ENCODE measurements around the gene RBP2.

The RBP2 gene

GRCh38 chr3:139460529-139460928 lies 15.8 kb downstream of the RBP2 start:
- Histone ChIP-seq H3K4me1 (ENCODE audit: control insufficient read depth in 2 of 2, insufficient read depth in 2 of 2, low read length in 2 of 2) (no peaks in the 10 kb centered on the region), H3K27me3 (ENCODE audit: control insufficient read depth in 2 of 2, insufficient read depth in 2 of 2, low read length in 2 of 2) (no peaks in the 10 kb centered on the region), H3K27ac (ENCODE audit: low read depth in 2 of 2, low read length in 2 of 2) (no peak overlapping the region), H3K9me3 (ENCODE audit: control insufficient read depth in 2 of 2, low read length in 2 of 2) (no peaks in the 10 kb centered on the region), H3K9ac (ENCODE audit: low read depth in 1 of 2, low read length in 2 of 2) (no peak overlapping the region), H3K36me3 (ENCODE audit: control insufficient read depth in 2 of 2, insufficient read depth in 2 of 2, low read length in 2 of 2) (no peaks in the 10 kb centered on the region), H3K4me3 (ENCODE audit: low read length in 2 of 2) (no peak overlapping the region)

DNA sequence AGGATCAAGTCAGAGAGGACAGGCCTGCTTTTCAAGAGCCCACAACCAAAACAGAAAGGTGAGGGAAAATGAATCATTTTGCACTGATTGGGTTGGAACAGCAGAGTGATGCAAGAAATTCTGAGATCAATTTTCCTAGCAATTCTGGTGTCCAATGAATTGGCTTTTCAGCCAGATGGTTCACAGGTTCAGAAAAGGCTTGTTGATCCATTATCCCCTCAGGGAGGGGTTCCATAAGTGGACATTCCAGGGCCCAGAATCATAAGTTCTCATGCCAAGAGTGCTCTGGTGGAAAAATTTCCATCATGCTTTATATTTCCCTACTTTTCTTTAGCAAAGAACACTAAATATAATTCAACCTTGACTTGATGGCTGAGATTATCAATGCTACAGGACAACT lies 16.2 kb downstream of the RBP2 start:
- H3K9ac ChIP-seq (ENCODE audit: low read depth in 1 of 2, low read length in 2 of 2), result no peak overlapping the region
- H3K27ac ChIP-seq (ENCODE audit: low read depth in 2 of 2, low read length in 2 of 2), result no peak overlapping the region
- H3K27me3 ChIP-seq (ENCODE audit: control insufficient read depth in 2 of 2, insufficient read depth in 2 of 2, low read length in 2 of 2), result no peaks in the 10 kb centered on the region
- H3K9me3 ChIP-seq (ENCODE audit: control insufficient read depth in 2 of 2, low read length in 2 of 2), result no peaks in the 10 kb centered on the region
- H3K4me3 ChIP-seq (ENCODE audit: low read length in 2 of 2), result no peak overlapping the region
- H3K4me1 ChIP-seq (ENCODE audit: control insufficient read depth in 2 of 2, insufficient read depth in 2 of 2, low read length in 2 of 2), result no peaks in the 10 kb centered on the region
- no peaks in the 10 kb centered on the region for H3K36me3 ChIP-seq (ENCODE audit: control insufficient read depth in 2 of 2, insufficient read depth in 2 of 2, low read length in 2 of 2)

GRCh38 chr3:139458348-139458747 lies 18.0 kb downstream of the RBP2 start:
- no peak overlapping the region for H3K9ac ChIP-seq (ENCODE audit: low read depth in 1 of 2, low read length in 2 of 2)
- H3K27ac ChIP-seq (ENCODE audit: low read depth in 2 of 2, low read length in 2 of 2), result no peak overlapping the region
- H3K36me3 ChIP-seq (ENCODE audit: control insufficient read depth in 2 of 2, insufficient read depth in 2 of 2, low read length in 2 of 2), result no peaks in the 10 kb centered on the region
- no peaks in the 10 kb centered on the region for H3K27me3 ChIP-seq (ENCODE audit: control insufficient read depth in 2 of 2, insufficient read depth in 2 of 2, low read length in 2 of 2)
- no peak overlapping the region for H3K4me3 ChIP-seq (ENCODE audit: low read length in 2 of 2)
- no peaks in the 10 kb centered on the region for H3K9me3 ChIP-seq (ENCODE audit: control insufficient read depth in 2 of 2, low read length in 2 of 2)
- no peaks in the 10 kb centered on the region for H3K4me1 ChIP-seq (ENCODE audit: control insufficient read depth in 2 of 2, insufficient read depth in 2 of 2, low read length in 2 of 2)

DNA sequence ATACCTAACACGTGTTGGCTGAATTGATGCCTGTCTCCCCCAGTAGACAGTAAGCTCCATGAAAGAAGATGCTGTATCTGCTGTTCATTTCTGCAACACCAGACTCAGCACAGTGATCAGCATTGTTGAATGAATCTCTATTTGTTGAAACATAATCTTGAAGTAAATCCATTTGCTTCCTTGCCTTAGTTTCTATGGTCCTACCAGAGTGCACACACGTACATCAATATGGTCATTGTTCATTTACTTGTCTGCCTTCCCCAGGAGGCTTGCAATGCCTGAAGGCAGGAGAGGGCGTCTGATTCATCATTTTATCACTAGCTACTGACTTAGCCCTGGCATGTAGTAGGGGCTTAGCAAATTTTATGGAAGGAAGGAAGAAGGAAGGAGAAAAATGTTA lies 19.2 kb downstream of the RBP2 start:
- H3K36me3 ChIP-seq (ENCODE audit: control insufficient read depth in 2 of 2, insufficient read depth in 2 of 2, low read length in 2 of 2), result no peaks in the 10 kb centered on the region
- no peak overlapping the region for H3K4me3 ChIP-seq (ENCODE audit: low read length in 2 of 2)
- no peaks in the 10 kb centered on the region for H3K27me3 ChIP-seq (ENCODE audit: control insufficient read depth in 2 of 2, insufficient read depth in 2 of 2, low read length in 2 of 2)
- H3K4me1 ChIP-seq (ENCODE audit: control insufficient read depth in 2 of 2, insufficient read depth in 2 of 2, low read length in 2 of 2), result no peaks in the 10 kb centered on the region
- no peaks in the 10 kb centered on the region for H3K9me3 ChIP-seq (ENCODE audit: control insufficient read depth in 2 of 2, low read length in 2 of 2)
- no peak overlapping the region for H3K27ac ChIP-seq (ENCODE audit: low read depth in 2 of 2, low read length in 2 of 2)
- H3K9ac ChIP-seq (ENCODE audit: low read depth in 1 of 2, low read length in 2 of 2), result peak overlapping the region in 1 of 2 donors; percentile 10

- H3K9ac ChIP-seq (ENCODE audit: low read depth in 1 of 2, low read length in 2 of 2), result no peak overlapping the region
- H3K27me3 ChIP-seq (ENCODE audit: control insufficient read depth in 2 of 2, insufficient read depth in 2 of 2, low read length in 2 of 2), result no peaks in the 10 kb centered on the region
- no peaks in the 10 kb centered on the region for H3K4me1 ChIP-seq (ENCODE audit: control insufficient read depth in 2 of 2, insufficient read depth in 2 of 2, low read length in 2 of 2)
- H3K27ac ChIP-seq (ENCODE audit: low read depth in 2 of 2, low read length in 2 of 2), result no peak overlapping the region
- H3K9me3 ChIP-seq (ENCODE audit: control insufficient read depth in 2 of 2, low read length in 2 of 2), result no peaks in the 10 kb centered on the region
- no peak overlapping the region for H3K4me3 ChIP-seq (ENCODE audit: low read length in 2 of 2)
- no peaks in the 10 kb centered on the region for H3K36me3 ChIP-seq (ENCODE audit: control insufficient read depth in 2 of 2, insufficient read depth in 2 of 2, low read length in 2 of 2)
These were observed 19.9 kb downstream of the RBP2 start for GRCh38 chr3:139456386-139456785.

DNA sequence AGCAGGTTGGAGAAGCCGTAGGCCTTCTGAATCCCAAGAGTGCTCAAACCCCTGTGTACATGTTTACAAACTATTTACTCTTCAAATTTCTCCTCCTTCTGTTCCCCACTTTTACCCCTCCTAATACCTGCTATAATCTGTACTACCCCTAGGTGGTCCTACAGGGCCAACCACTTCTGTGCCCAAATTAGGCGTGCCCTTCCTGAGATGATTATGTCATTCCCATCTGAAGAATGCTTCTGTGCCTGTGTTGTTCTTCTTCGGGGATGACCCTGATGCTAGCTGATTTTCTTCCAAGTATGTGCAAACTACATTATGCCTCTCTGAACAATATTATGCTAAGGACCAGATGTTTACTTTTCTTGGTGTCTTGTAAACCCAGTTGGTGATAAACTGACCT lies 20.5 kb downstream of the RBP2 start:
- no peak overlapping the region for H3K9ac ChIP-seq (ENCODE audit: low read depth in 1 of 2, low read length in 2 of 2)
- H3K9me3 ChIP-seq (ENCODE audit: control insufficient read depth in 2 of 2, low read length in 2 of 2), result no peaks in the 10 kb centered on the region
- no peaks in the 10 kb centered on the region for H3K4me1 ChIP-seq (ENCODE audit: control insufficient read depth in 2 of 2, insufficient read depth in 2 of 2, low read length in 2 of 2)
- H3K27ac ChIP-seq (ENCODE audit: low read depth in 2 of 2, low read length in 2 of 2), result no peak overlapping the region
- no peaks in the 10 kb centered on the region for H3K27me3 ChIP-seq (ENCODE audit: control insufficient read depth in 2 of 2, insufficient read depth in 2 of 2, low read length in 2 of 2)
- H3K36me3 ChIP-seq (ENCODE audit: control insufficient read depth in 2 of 2, insufficient read depth in 2 of 2, low read length in 2 of 2), result no peaks in the 10 kb centered on the region
- H3K4me3 ChIP-seq (ENCODE audit: low read length in 2 of 2), result no peak overlapping the region

DNA sequence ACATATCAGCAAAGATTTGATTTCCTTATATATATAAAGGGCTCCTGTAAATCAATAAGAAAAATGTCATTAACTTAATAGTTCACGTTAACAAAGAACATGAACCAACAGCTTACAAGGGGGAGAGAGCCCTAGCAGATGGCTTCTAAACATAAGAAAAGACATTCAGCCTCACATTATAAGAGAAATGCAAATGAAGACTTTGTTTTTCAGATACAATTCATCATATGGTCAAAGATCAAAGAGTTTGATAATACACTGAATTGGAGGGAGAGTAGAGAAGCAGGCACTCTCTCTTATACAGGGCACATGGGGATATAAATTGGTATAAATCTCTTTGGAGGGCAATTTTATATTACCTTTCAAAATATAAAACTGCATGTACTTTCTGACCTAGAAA lies 21.1 kb downstream of the RBP2 start:
- H3K4me1 ChIP-seq (ENCODE audit: control insufficient read depth in 2 of 2, insufficient read depth in 2 of 2, low read length in 2 of 2), result no peaks in the 10 kb centered on the region
- H3K9me3 ChIP-seq (ENCODE audit: control insufficient read depth in 2 of 2, low read length in 2 of 2), result no peaks in the 10 kb centered on the region
- no peaks in the 10 kb centered on the region for H3K27me3 ChIP-seq (ENCODE audit: control insufficient read depth in 2 of 2, insufficient read depth in 2 of 2, low read length in 2 of 2)
- H3K36me3 ChIP-seq (ENCODE audit: control insufficient read depth in 2 of 2, insufficient read depth in 2 of 2, low read length in 2 of 2), result no peaks in the 10 kb centered on the region
- H3K4me3 ChIP-seq (ENCODE audit: low read length in 2 of 2), result no peak overlapping the region
- H3K27ac ChIP-seq (ENCODE audit: low read depth in 2 of 2, low read length in 2 of 2), result no peak overlapping the region
- H3K9ac ChIP-seq (ENCODE audit: low read depth in 1 of 2, low read length in 2 of 2), result no peak overlapping the region

DNA sequence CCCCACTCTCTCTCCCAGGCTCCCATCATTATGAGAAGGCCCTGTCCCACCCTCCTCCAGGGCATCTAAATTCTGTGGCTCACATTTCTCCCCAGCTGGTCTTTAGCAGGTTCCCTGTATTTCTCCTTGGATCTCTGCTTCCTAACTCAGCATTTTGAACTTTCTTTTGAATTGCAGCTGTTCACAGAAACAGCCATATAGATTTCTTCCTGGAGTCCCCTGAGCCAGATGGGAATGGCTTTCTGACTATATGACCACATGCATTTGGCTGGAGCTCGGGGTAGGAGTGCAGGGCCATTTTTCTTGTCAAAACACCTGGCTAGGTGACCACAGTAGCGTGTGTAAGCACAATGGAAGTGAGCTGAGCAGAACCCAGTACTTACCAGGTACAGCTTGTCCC lies 22.0 kb downstream of the RBP2 start:
- H3K27ac ChIP-seq (ENCODE audit: low read depth in 2 of 2, low read length in 2 of 2), result no peak overlapping the region
- H3K4me3 ChIP-seq (ENCODE audit: low read length in 2 of 2), result no peak overlapping the region
- H3K36me3 ChIP-seq (ENCODE audit: control insufficient read depth in 2 of 2, insufficient read depth in 2 of 2, low read length in 2 of 2), result no peaks in the 10 kb centered on the region
- H3K4me1 ChIP-seq (ENCODE audit: control insufficient read depth in 2 of 2, insufficient read depth in 2 of 2, low read length in 2 of 2), result no peaks in the 10 kb centered on the region
- H3K27me3 ChIP-seq (ENCODE audit: control insufficient read depth in 2 of 2, insufficient read depth in 2 of 2, low read length in 2 of 2), result no peaks in the 10 kb centered on the region
- H3K9me3 ChIP-seq (ENCODE audit: control insufficient read depth in 2 of 2, low read length in 2 of 2), result no peaks in the 10 kb centered on the region
- H3K9ac ChIP-seq (ENCODE audit: low read depth in 1 of 2, low read length in 2 of 2), result no peak overlapping the region

- Histone ChIP-seq H3K27ac (ENCODE audit: low read depth in 2 of 2, low read length in 2 of 2) (no peak overlapping the region), H3K4me3 (ENCODE audit: low read length in 2 of 2) (no peak overlapping the region), H3K4me1 (ENCODE audit: control insufficient read depth in 2 of 2, insufficient read depth in 2 of 2, low read length in 2 of 2) (no peaks in the 10 kb centered on the region), H3K27me3 (ENCODE audit: control insufficient read depth in 2 of 2, insufficient read depth in 2 of 2, low read length in 2 of 2) (no peaks in the 10 kb centered on the region), H3K36me3 (ENCODE audit: control insufficient read depth in 2 of 2, insufficient read depth in 2 of 2, low read length in 2 of 2) (no peaks in the 10 kb centered on the region), H3K9me3 (ENCODE audit: control insufficient read depth in 2 of 2, low read length in 2 of 2) (no peaks in the 10 kb centered on the region), H3K9ac (ENCODE audit: low read depth in 1 of 2, low read length in 2 of 2) (no peak overlapping the region)
These were observed 26.2 kb downstream of the RBP2 start for GRCh38 chr3:139450159-139450558.

DNA sequence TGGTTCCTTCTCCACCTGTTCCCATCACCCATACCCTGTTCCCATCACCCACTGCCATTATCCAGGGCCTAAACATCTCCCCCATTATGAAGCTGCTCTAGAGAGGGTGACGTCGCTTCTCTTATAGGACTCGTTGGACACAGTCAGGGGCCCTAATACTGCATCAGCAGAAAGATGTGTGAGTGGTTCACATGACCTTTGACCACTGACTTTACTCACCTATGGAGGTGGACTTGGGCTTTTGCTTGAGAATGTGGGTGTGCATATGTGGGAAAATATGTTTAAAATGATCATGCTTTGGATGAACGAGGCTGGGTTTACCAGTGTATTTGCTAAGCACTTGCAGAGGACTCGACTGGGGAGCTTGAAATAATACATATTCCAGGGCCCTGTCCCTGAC lies 26.8 kb downstream of the RBP2 start:
- Histone ChIP-seq H3K4me3 (ENCODE audit: low read length in 2 of 2) (no peak overlapping the region), H3K4me1 (ENCODE audit: control insufficient read depth in 2 of 2, insufficient read depth in 2 of 2, low read length in 2 of 2) (no peaks in the 10 kb centered on the region), H3K27me3 (ENCODE audit: control insufficient read depth in 2 of 2, insufficient read depth in 2 of 2, low read length in 2 of 2) (no peaks in the 10 kb centered on the region), H3K36me3 (ENCODE audit: control insufficient read depth in 2 of 2, insufficient read depth in 2 of 2, low read length in 2 of 2) (no peaks in the 10 kb centered on the region), H3K27ac (ENCODE audit: low read depth in 2 of 2, low read length in 2 of 2) (no peak overlapping the region), H3K9me3 (ENCODE audit: control insufficient read depth in 2 of 2, low read length in 2 of 2) (no peaks in the 10 kb centered on the region), H3K9ac (ENCODE audit: low read depth in 1 of 2, low read length in 2 of 2) (no peak overlapping the region)

GRCh38 chr3:139448104-139448503 lies 28.2 kb downstream of the RBP2 start:
- H3K27ac ChIP-seq (ENCODE audit: low read depth in 2 of 2, low read length in 2 of 2), result no peak overlapping the region
- no peak overlapping the region for H3K4me3 ChIP-seq (ENCODE audit: low read length in 2 of 2)
- H3K27me3 ChIP-seq (ENCODE audit: control insufficient read depth in 2 of 2, insufficient read depth in 2 of 2, low read length in 2 of 2), result no peaks in the 10 kb centered on the region
- H3K4me1 ChIP-seq (ENCODE audit: control insufficient read depth in 2 of 2, insufficient read depth in 2 of 2, low read length in 2 of 2), result no peaks in the 10 kb centered on the region
- no peaks in the 10 kb centered on the region for H3K9me3 ChIP-seq (ENCODE audit: control insufficient read depth in 2 of 2, low read length in 2 of 2)
- H3K36me3 ChIP-seq (ENCODE audit: control insufficient read depth in 2 of 2, insufficient read depth in 2 of 2, low read length in 2 of 2), result no peaks in the 10 kb centered on the region
- H3K9ac ChIP-seq (ENCODE audit: low read depth in 1 of 2, low read length in 2 of 2), result no peak overlapping the region

All from mucosa of rectum (tissue), 2 donors.